ENCODE data around the gene PLEKHA7. TPM values are rescaled to one million over a fixed set of nuclear protein-coding genes. Genes with fewer than 3 reads are reported as not detected.

The PLEKHA7 gene
- total and polyA plus RNA-seq, 2 of the 4 experiments (the other 2 are of a cell fraction) = 0.12 TPM; not detected in 1

DNA sequence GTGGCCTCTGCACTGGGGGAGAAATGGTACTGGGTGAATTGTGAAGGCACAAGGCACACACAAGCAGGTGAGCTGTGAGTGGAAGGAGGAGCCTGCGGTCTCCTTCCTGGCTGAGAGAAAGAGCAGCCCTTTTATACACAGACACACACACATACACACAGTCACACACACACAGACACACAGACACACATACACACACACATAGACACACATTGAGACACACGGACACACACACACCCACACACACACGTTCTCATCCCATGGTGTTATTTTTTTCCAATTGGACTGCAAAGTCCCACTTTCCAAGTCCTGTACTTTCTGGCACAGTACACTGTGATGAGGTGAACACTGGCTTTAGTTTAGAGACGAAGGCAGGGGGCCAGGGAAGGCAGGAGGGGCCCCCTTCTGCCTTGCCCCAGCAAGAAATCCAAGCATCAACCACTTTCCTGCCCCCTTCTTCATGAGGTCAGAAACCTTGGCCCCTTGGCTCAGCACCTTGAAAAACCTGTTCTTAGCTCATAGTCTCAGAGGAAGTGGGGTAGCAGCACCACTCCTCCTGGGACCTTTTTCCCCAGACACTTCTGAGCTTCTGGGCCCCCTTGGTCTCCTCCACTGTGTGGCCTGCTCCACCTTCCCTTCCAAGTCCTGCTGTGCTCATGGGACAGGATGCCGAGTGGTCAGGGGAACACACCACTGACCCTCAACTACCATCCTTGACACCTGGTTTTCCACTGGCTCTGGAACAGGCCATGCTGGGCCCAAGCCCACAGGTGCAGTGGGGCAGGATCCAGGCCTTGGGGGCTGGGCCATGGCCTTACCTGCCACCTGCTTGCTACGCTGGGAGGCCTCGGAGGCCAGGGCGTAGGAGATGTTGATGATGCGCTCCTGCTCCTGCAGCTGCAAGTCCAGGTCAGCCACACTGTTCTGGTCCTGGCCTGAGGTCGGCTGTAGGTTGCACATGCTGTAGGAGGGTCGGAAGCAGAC lies 232.0 kb downstream of the PLEKHA7 start:
- Histone ChIP-seq H3K14ac (replicated peaks; ENCODE audit: low read depth, low read length) (no peak overlapping the region), H2AFZ (replicated peaks; ENCODE audit: low read length, poor library complexity) (no peak overlapping the region), H3K4me3 (ENCODE audit: insufficient read depth, low read depth, low read length) (no peak overlapping the region), H2AK5ac (ENCODE audit: low read depth, low read length) (no peak overlapping the region), H4K91ac (ENCODE audit: insufficient read depth, low read depth, low read length) (no peak overlapping the region), H3K9ac (ENCODE audit: low read depth, low read length) (no peak overlapping the region), H3K9me1 (ENCODE audit: insufficient read depth, low read length) (no peaks in the 10 kb centered on the region; the same call in 1 of the 2 replicates), H2AK9ac (replicated peaks; ENCODE audit: low read depth, low read length, poor library complexity) (no peak overlapping the region), H3K56ac (ENCODE audit: extremely low read depth, insufficient read depth, low read length) (no peak overlapping the region), H3K36me3 (ENCODE audit: control insufficient read depth, insufficient read depth, low read length) (no peaks in the 10 kb centered on the region), H2BK20ac (ENCODE audit: low read depth, low read length) (no peak overlapping the region), H3K18ac (ENCODE audit: low read depth, low read length) (no peak overlapping the region), H2BK120ac (ENCODE audit: low read depth, low read length) (no peak overlapping the region), H3K4me2 (ENCODE audit: low read depth, low read length) (no peak overlapping the region), H3K4me1 (ENCODE audit: control insufficient read depth, insufficient read depth, low read length) (no peaks in the 10 kb centered on the region), H3K9me3 (ENCODE audit: control insufficient read depth, insufficient read depth, low read length) (no peaks in the 10 kb centered on the region), H3K79me1 (ENCODE audit: low read depth in 1 of 2, low read length in 2 of 2) (no peaks in the 10 kb centered on the region), H4K8ac (ENCODE audit: low read depth in 2 of 2, low read length in 2 of 2) (no peak overlapping the region), H2BK5ac (ENCODE audit: low read depth, low read length, poor library complexity, severe bottlenecking) (no peak overlapping the region), H3K4ac (ENCODE audit: low read depth, low read length) (no peak overlapping the region), H4K20me1 (ENCODE audit: insufficient read depth, low read length) (no peaks in the 10 kb centered on the region), H3K27me3 (ENCODE audit: control insufficient read depth, insufficient read depth, low read length) (no peaks in the 10 kb centered on the region; the same call in 1 of the 2 replicates), H4K5ac (ENCODE audit: low read depth, low read length) (no peak overlapping the region), H2BK15ac (ENCODE audit: low read depth, low read length) (no peak overlapping the region), H3K23ac (ENCODE audit: low read depth, low read length) (no peak overlapping the region), H3K27ac (ENCODE audit: insufficient read depth, low read length) (no peak overlapping the region)
- no TSS peak for BruUV-seq (replicated peaks)
- in situ Hi-C loops (cut with MboI; ENCODE audit: low sequenced_read_pairs) (loop anchor here (10.0 kb wide), 1 partner anchor 283 kb away; no protein-coding TSS in a partner anchor), intact Hi-C loops (cut with micrococcal nuclease) (loop anchor here (10.0 kb wide), 1 partner anchor 723 kb away; no protein-coding TSS in a partner anchor), dilution Hi-C loops (cut with HindIII; ENCODE audit: low sequenced_read_pairs, unreplicated experiment) (no loop called here)
- ChIA-PET CTCF (no interaction called here), POLR2A (ENCODE audit: unreplicated experiment) (no interaction called here)
- TF ChIP-seq FOS (IDR thresholded peaks at IDR 0.05; ENCODE audit: low read depth, low read length) = no peak
- no peak for TF ChIP-seq CEBPB (IDR thresholded peaks at IDR 0.05; ENCODE audit: low read depth, low read length)
- no peak for TF ChIP-seq CHD1 (IDR thresholded peaks at IDR 0.05; ENCODE audit: low read depth, low read length)
- no peak for TF ChIP-seq MAFK (IDR thresholded peaks at IDR 0.05; ENCODE audit: low read depth, low read length)
- no peak for TF ChIP-seq SMC3 (IDR thresholded peaks at IDR 0.05; ENCODE audit: low read depth, low read length)
- TF ChIP-seq MAZ (IDR thresholded peaks at IDR 0.05; ENCODE audit: borderline replicate concordance, low read depth, low read length) = no peak
- TF ChIP-seq, protein P1, sequence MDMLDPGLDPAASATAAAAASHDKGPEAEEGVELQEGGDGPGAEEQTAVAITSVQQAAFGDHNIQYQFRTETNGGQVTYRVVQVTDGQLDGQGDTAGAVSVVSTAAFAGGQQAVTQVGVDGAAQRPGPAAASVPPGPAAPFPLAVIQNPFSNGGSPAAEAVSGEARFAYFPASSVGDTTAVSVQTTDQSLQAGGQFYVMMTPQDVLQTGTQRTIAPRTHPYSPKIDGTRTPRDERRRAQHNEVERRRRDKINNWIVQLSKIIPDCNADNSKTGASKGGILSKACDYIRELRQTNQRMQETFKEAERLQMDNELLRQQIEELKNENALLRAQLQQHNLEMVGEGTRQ (IDR thresholded peaks at IDR 0.05; ENCODE audit: low read depth, low read length) = no peak
- TF ChIP-seq, protein P2, sequence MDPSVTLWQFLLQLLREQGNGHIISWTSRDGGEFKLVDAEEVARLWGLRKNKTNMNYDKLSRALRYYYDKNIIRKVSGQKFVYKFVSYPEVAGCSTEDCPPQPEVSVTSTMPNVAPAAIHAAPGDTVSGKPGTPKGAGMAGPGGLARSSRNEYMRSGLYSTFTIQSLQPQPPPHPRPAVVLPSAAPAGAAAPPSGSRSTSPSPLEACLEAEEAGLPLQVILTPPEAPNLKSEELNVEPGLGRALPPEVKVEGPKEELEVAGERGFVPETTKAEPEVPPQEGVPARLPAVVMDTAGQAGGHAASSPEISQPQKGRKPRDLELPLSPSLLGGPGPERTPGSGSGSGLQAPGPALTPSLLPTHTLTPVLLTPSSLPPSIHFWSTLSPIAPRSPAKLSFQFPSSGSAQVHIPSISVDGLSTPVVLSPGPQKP (IDR thresholded peaks at IDR 0.05; ENCODE audit: borderline replicate concordance, low read depth, low read length) = no peak
- TF ChIP-seq BHLHE40 (IDR thresholded peaks at IDR 0.05; ENCODE audit: low read depth, low read length) = no peak
- TF ChIP-seq, protein P3, sequence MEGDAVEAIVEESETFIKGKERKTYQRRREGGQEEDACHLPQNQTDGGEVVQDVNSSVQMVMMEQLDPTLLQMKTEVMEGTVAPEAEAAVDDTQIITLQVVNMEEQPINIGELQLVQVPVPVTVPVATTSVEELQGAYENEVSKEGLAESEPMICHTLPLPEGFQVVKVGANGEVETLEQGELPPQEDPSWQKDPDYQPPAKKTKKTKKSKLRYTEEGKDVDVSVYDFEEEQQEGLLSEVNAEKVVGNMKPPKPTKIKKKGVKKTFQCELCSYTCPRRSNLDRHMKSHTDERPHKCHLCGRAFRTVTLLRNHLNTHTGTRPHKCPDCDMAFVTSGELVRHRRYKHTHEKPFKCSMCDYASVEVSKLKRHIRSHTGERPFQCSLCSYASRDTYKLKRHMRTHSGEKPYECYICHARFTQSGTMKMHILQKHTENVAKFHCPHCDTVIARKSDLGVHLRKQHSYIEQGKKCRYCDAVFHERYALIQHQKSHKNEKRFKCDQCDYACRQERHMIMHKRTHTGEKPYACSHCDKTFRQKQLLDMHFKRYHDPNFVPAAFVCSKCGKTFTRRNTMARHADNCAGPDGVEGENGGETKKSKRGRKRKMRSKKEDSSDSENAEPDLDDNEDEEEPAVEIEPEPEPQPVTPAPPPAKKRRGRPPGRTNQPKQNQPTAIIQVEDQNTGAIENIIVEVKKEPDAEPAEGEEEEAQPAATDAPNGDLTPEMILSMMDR (conservative IDR thresholded peaks at IDR 0.05; ENCODE audit: low read depth, low read length) = no peak
- TF ChIP-seq RAD21 (IDR thresholded peaks at IDR 0.05; ENCODE audit: low read length) = no peak
- no peak for TF ChIP-seq MXI1 (IDR thresholded peaks at IDR 0.05; ENCODE audit: borderline replicate concordance, low read depth, low read length)
- no peak for TF ChIP-seq RFX5 (IDR thresholded peaks at IDR 0.05; ENCODE audit: low read depth, low read length)
- 89% methylated on average over 3 of the region's 11 CpGs; no CpG with 5 or more reads in 1 of the 2 experiments for WGBS, 2 experiments (ENCODE audit: extremely low coverage in 2 of 2, insufficient read length in 1 of 2)
- DNase-seq = no peak
- no peak for ATAC-seq (ENCODE audit: low read depth)
